Inflammatory macrophage treated with lipopolysaccharide for 4 hours (primary cell): ENCODE data around the gene KRT74.

ENCODE experiments used
- DNase-seq: peaks from one replicate; pipeline ENCODE4 v3.0.0-alpha.2; 2020

Gene KRT74

GRCh38 chr12:52519387-52519703 is 54.3 kb downstream of the KRT74 start:
- DNase-seq = no peak

- DNase-seq = no peak
These were observed 54.9 kb downstream of the KRT74 start for GRCh38 chr12:52518574-52519386.

- DNase-seq = no peak
These were observed 55.8 kb downstream of the KRT74 start for GRCh38 chr12:52517888-52518287.

- no peak for DNase-seq
These were observed 56.4 kb downstream of the KRT74 start for GRCh38 chr12:52517005-52517835.

GRCh38 chr12:52515927-52516831 is 57.5 kb downstream of the KRT74 start:
- DNase-seq = no peak
